Mononuclear cell (primary cell): Measurements from ENCODE around the gene NRM. TPM values are rescaled to one million over a fixed set of nuclear protein-coding genes. Genes with fewer than 3 reads are reported as not detected.

ENCODE experiments used
- H3K27me3 ChIP-seq: 2 replicates; pipeline ENCODE4 v1.6.0; 2011; ENCODE audit warnings: low read length, control low read depth; ENCODE audit not compliant: insufficient read depth
- H3K4me1 ChIP-seq: 2 replicates; pipeline ENCODE4 v1.5.1; 2011; ENCODE audit warnings: mild to moderate bottlenecking, low read length, control low read depth; ENCODE audit not compliant: insufficient read depth
- H3K4me3 ChIP-seq: 2 replicates; pipeline ENCODE4 v1.5.1; 2011; ENCODE audit warnings: mild to moderate bottlenecking, low read length, moderate library complexity
- H3K9me3 ChIP-seq: 2 replicates; pipeline ENCODE4 v1.5.1; 2011; ENCODE audit warnings: low read depth, mild to moderate bottlenecking, control low read depth, low read length
- total RNA-seq: library from RNA; depleted of rRNA; stranded (reverse); fragments of >200 nt; gene quantifications from one replicate; pipeline ENCODE4 v1.2.3, GENCODE V29; 2012

Gene NRM
- total RNA-seq, 1 donor, result 4.5 TPM

- H3K4me1 ChIP-seq, result peaks cover 17% of the 10 kb centered on the region
- no peaks in the 10 kb centered on the region for H3K27me3 ChIP-seq
- H3K9me3 ChIP-seq, result no peaks in the 10 kb centered on the region
- no peak overlapping the region for H3K4me3 ChIP-seq
Observed at GRCh38 chr6:30709101-30709868, 18.5 kb upstream of the NRM start.

GRCh38 chr6:30707281-30707850 lies 16.6 kb upstream of the NRM start:
- no peak overlapping the region for H3K4me3 ChIP-seq
- peaks cover 20% of the 10 kb centered on the region for H3K4me1 ChIP-seq
- no peaks in the 10 kb centered on the region for H3K9me3 ChIP-seq
- H3K27me3 ChIP-seq, result no peaks in the 10 kb centered on the region

GRCh38 chr6:30705620-30706019 lies 14.8 kb upstream of the NRM start:
- Histone ChIP-seq H3K4me3 (no peak overlapping the region), H3K9me3 (no peaks in the 10 kb centered on the region), H3K27me3 (no peaks in the 10 kb centered on the region), H3K4me1 (peaks cover 13% of the 10 kb centered on the region)

- Histone ChIP-seq H3K4me3 (no peak overlapping the region), H3K27me3 (no peaks in the 10 kb centered on the region), H3K9me3 (no peaks in the 10 kb centered on the region), H3K4me1 (peaks cover 18% of the 10 kb centered on the region)
Observed at GRCh38 chr6:30703821-30704220, 13.0 kb upstream of the NRM start.

- peaks cover 18% of the 10 kb centered on the region for H3K4me1 ChIP-seq
- no peaks in the 10 kb centered on the region for H3K27me3 ChIP-seq
- H3K9me3 ChIP-seq, result no peaks in the 10 kb centered on the region
- no peak overlapping the region for H3K4me3 ChIP-seq
Observed at GRCh38 chr6:30703011-30703410, 12.2 kb upstream of the NRM start.

GRCh38 chr6:30700340-30700739 lies 9.6 kb upstream of the NRM start:
- Histone ChIP-seq H3K9me3 (no peaks in the 10 kb centered on the region), H3K4me1 (peaks cover 18% of the 10 kb centered on the region), H3K4me3 (no peak overlapping the region), H3K27me3 (no peaks in the 10 kb centered on the region)

- Histone ChIP-seq H3K27me3 (no peaks in the 10 kb centered on the region), H3K4me1 (peaks cover 10% of the 10 kb centered on the region), H3K4me3 (no peak overlapping the region), H3K9me3 (no peaks in the 10 kb centered on the region)
Observed at GRCh38 chr6:30696432-30696831, 5.6 kb upstream of the NRM start.

GRCh38 chr6:30691208-30691847 lies 544 bp upstream of the NRM start:
- Histone ChIP-seq H3K4me3 (peak overlapping the region; percentile 68), H3K4me1 (peaks cover 39% of the 10 kb centered on the region), H3K9me3 (no peaks in the 10 kb centered on the region), H3K27me3 (no peaks in the 10 kb centered on the region)

GRCh38 chr6:30689985-30690384 lies 799 bp downstream of the NRM start:
- H3K27me3 ChIP-seq, result no peaks in the 10 kb centered on the region
- peak overlapping the region; percentile 68 for H3K4me3 ChIP-seq
- no peaks in the 10 kb centered on the region for H3K9me3 ChIP-seq
- peaks cover 39% of the 10 kb centered on the region for H3K4me1 ChIP-seq

GRCh38 chr6:30689022-30689865 lies 1.5 kb downstream of the NRM start:
- Histone ChIP-seq H3K9me3 (no peaks in the 10 kb centered on the region), H3K27me3 (no peaks in the 10 kb centered on the region), H3K4me3 (no peak overlapping the region), H3K4me1 (peaks cover 39% of the 10 kb centered on the region)

GRCh38 chr6:30688569-30688968 lies 2.2 kb downstream of the NRM start:
- Histone ChIP-seq H3K4me1 (peaks cover 39% of the 10 kb centered on the region), H3K27me3 (no peaks in the 10 kb centered on the region), H3K4me3 (no peak overlapping the region), H3K9me3 (no peaks in the 10 kb centered on the region)

GRCh38 chr6:30687659-30688431 lies 2.9 kb downstream of the NRM start:
- Histone ChIP-seq H3K4me3 (peak overlapping the region; percentile 94), H3K9me3 (no peaks in the 10 kb centered on the region), H3K27me3 (no peaks in the 10 kb centered on the region), H3K4me1 (peaks cover 39% of the 10 kb centered on the region)

- H3K4me3 ChIP-seq, result peak overlapping the region; percentile 94
- peaks cover 39% of the 10 kb centered on the region for H3K4me1 ChIP-seq
- no peaks in the 10 kb centered on the region for H3K9me3 ChIP-seq
- H3K27me3 ChIP-seq, result no peaks in the 10 kb centered on the region
Observed at GRCh38 chr6:30686908-30687658, 3.7 kb downstream of the NRM start.
